ENCODE results near the gene POU3F1.

DNA sequence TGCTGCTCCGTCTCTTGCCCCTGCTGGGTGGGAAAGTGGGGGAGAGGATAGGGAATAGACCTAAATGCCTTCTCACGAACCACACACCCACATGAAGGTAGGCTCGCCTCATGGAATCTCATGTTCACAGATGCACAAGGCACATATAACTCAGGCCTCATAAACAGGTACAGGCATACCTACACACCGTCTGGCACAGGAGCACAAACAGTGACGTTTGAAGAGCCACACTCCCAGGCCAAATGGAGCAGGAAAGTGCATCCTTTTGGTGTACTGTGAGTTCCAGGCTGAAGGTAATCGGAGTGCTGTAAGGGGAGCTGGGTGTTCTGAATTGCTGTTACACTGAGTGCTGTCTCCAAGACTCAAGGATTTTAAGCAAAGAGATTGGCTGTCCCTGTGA is 20.9 kb downstream of the POU3F1 start:
- TF ChIP-seq CTCF (IDR thresholded peaks at IDR 0.05) = no peak
- no peak for TF ChIP-seq POLR2AphosphoS5 (IDR thresholded peaks at IDR 0.05; ENCODE audit: insufficient read depth in 1 of 2, low read depth in 1 of 2)
- no peak for TF ChIP-seq POLR2A (IDR thresholded peaks at IDR 0.05)

Measured in vagina (tissue), 2 donors.